GM18505 (cell line): ENCODE data around the gene CNTLN.
"Not testable (repeated sequence)": the region's sequence is repeated elsewhere in the genome, so short reads cannot be mapped to it uniquely, and the experiment has no call there.

Experiments
- ATAC-seq: cut with Tn5 transposase; IDR thresholded peaks from one replicate; pipeline ENCODE4 v1.9.1; 2021; ENCODE audit not compliant: unreplicated experiment
- POLR2A ChIP-seq: IDR thresholded peaks from 4 replicates; pipeline ENCODE4 v1.6.1; 2011; ENCODE audit warnings: borderline replicate concordance; ENCODE audit not compliant: insufficient read depth, insufficient read length; ENCODE audit errors: extremely low read depth

CNTLN gene

GRCh38 chr9:17140418-17140817 is 5.6 kb downstream of the CNTLN start:
- TF ChIP-seq POLR2A, result no peak
- no peak for ATAC-seq

- ATAC-seq, result no peak
- no peak for TF ChIP-seq POLR2A
These were observed 13.5 kb downstream of the CNTLN start for GRCh38 chr9:17148324-17148723.

- no peak for ATAC-seq
These were observed 24.6 kb downstream of the CNTLN start for GRCh38 chr9:17159469-17159868.

GRCh38 chr9:17160327-17160726 is 25.5 kb downstream of the CNTLN start:
- no peak for TF ChIP-seq POLR2A
- no peak for ATAC-seq

More at GRCh38 chr9:17159469-17159868, 24.6 kb downstream of the CNTLN start:
- no peak for TF ChIP-seq POLR2A

DNA sequence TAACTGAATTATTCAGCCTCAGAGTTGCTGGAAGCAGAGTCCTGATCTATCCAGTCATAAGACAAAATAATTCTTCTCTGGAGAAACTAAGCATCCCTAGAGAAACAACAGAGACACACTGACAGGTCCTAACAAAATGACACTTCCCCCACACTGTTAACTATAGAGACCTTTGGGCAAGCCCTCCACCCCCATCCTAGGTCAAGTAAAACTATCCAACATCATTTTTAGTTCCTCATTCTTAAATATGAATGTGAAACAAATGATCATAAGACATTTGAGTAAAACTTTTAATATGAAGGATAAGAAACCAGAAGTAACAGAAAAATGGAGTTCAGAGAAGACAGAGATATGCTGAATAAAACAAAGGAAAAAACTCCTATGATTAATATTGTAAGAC is 30.9 kb downstream of the CNTLN start:
- TF ChIP-seq POLR2A, result no peak
- ATAC-seq, result no peak

DNA sequence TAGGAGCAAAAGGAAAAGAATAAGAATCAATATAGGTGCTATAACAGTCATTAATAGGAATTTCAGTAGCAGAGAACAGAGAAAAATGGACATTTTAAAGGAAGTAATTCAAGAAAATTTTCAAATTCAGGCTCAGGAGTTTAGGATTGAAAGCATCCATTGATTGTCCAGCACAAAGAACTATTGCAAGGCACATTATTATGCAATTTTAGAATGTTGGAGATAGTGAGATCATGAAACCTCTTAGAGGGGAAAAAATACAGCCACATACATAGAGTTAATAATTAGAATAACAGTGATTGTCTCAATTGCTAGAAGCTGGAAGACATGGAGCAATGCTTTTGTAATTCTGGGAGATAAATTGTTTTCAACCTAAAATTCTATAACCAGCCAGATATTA is 31.5 kb downstream of the CNTLN start:
- ATAC-seq, result no peak
- no peak for TF ChIP-seq POLR2A

- no peak for TF ChIP-seq POLR2A
- ATAC-seq, result no peak
These were observed 36.7 kb downstream of the CNTLN start for GRCh38 chr9:17171309-17172094.

DNA sequence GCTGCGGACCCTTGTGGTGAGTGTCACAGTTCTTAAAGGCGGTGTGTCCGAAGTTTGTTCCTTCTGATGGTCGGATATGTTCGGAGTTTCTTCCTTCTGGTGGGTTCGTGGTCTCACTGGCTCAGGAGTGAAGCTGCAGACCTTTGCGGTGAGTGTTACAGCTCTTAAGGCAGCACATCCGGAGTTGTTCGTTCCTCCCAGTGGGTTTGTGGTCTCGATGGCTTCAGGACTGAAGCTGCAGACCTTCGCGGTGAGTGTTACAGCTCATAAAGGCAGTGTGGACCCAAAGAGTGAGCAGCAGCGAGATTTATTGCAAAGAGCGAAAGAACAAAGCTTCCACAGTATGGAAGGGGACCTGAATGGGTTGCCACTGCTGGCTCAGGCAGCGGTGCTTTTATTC is 42.7 kb downstream of the CNTLN start:
- ATAC-seq, result not testable (repeated sequence)

GRCh38 chr9:17185481-17186029 is 50.7 kb downstream of the CNTLN start:
- no peak for TF ChIP-seq POLR2A
- no peak for ATAC-seq

DNA sequence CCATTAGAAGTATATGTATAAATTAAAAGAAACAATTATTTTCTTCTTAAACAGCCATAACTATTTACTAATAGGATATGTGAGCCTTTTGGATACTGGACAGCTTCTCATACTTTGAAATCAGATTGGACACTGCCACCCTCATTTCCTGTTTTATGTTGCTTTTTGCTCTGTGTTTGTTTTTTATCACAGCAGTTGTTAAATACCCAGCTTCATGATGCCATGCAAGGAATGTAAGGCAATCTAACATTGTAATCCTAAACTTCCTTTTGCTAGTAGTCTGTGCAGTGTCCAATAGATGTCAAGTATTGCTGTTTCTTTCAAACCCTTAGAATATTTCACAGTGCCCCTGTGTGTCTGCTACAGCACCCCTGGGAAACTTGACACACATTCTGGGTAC is 56.2 kb downstream of the CNTLN start:
- TF ChIP-seq POLR2A, result no peak
- ATAC-seq, result no peak

GRCh38 chr9:17204611-17205152 is 69.8 kb downstream of the CNTLN start:
- TF ChIP-seq POLR2A, result no peak
- ATAC-seq, result no peak

- ATAC-seq, result no peak
- TF ChIP-seq POLR2A, result no peak
These were observed 81.2 kb downstream of the CNTLN start for GRCh38 chr9:17216011-17216410.

DNA sequence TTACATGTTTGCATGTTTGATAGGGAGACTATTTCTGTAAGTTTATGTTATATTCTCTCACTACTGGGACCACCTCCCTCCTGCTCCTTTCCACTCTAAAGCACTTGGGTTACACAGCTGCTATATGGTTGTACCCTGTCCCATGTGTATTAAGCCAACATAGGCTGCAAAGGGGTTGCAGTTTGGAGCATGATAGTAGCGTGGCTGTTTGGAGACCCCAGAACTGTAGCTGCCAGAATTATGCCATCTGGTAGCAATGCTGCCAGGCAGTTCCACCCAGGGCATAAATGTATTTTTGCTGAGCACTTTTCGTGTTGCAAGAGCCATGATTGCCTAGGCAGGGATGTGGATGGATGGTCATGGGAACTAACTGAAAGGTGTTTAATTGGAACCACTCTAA is 81.8 kb downstream of the CNTLN start:
- no peak for TF ChIP-seq POLR2A
- no peak for ATAC-seq

GRCh38 chr9:17217272-17217671 is 82.4 kb downstream of the CNTLN start:
- no peak for TF ChIP-seq POLR2A
- no peak for ATAC-seq
